Measurements from ENCODE around the gene SPON2.

DNA sequence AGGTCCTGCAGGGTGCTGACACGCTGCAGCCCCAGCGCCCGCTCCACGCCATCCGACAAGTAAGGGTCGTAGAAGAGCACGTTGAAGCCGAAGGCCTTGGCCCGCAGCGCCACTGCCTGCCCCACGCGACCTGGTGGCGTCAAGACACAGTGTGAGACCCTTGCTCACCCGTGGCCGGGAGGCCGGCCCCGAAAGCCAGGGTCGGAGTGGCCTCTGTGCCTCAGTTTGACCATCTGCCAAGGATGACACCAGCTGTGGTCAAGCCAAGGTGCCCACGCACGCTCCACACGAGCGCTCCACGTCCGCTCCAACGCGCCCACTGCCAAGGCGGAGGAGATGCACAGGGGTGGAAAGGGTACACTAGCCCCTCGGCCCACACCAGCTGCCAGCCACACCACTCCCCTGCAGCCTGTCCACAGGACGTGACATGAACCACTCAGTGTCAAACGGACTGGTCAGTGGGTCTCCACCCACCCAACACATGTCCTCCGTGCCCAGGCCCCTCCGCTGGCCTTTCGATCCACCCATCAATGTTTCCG, 43.8 kb upstream of the SPON2 start:
- TF ChIP-seq CTCF (conservative IDR thresholded peaks at IDR 0.05 in 1 of 2, IDR thresholded peaks at IDR 0.05 in 1 of 2; ENCODE audit: extremely low read depth in 1 of 2, insufficient read depth in 1 of 2, low read depth in 1 of 2, low read length in 2 of 2) (no peak), EZH2 (IDR thresholded peaks at IDR 0.05; ENCODE audit: borderline replicate concordance, low read length) (no peak)
